ENCODE results near the gene RXRA. TPM values are rescaled to one million over a fixed set of nuclear protein-coding genes. Genes with fewer than 3 reads are reported as not detected.

Gene RXRA
- total RNA-seq, 2 experiments from 2014 or later, result 22.1 to 22.5 TPM

DNA sequence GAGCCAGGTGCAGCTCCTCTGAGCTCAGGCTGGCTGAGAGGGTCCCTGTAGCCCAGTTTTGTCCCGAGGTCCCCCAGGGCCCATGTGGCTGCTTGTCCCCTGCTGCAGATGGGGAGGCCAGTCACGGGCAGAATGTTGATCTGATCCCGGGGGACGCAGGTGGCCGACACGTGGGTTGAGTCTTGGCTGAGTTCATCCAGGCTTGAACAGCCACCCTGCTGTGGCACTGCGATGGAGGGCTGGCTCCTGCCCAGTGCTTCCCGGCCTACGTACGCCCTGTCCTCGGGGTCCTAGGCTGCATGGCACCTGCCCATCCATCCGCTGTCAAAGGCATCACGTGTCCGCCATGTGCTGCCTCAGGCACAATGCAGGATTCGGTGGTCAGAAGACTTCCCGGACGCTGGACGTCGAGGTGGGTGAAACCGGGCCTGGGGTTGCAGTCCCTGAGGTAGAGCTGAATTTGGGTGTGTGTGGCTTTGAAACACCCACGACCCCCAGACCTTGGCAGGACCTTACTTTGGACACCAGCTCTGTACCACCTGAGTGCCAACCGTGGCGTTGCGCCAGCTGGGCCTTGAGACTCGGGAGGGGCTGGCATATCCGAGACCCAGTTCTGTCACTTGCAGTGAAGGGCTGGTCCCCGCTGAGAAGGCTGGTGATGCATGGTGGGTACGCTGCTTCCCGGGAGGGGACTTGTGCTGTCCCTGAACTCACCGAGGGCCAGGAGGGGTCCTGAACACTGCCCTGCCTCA lies 22.3 kb downstream of the RXRA start:
- Mint-ChIP-seq H3K9me3 (no peaks in the 10 kb centered on the region), H3K4me3 (no peak overlapping the region), H3K27ac (no peak overlapping the region), H3K27me3 (no peaks in the 10 kb centered on the region), H3K4me1 (ENCODE audit: low read depth) (peaks cover 3% of the 10 kb centered on the region), H3K36me3 (no peaks in the 10 kb centered on the region)
- no peak for DNase-seq
- CTCF ChIA-PET, result no interaction called here
- intact Hi-C loops (cut with micrococcal nuclease), result no loop called here
- POLR2A ChIA-PET, result no interaction called here

GRCh38 chr9:134349936-134350335 lies 23.7 kb downstream of the RXRA start:
- ChIA-PET POLR2A (no interaction called here), CTCF (no interaction called here)
- Mint-ChIP-seq H3K4me1 (ENCODE audit: low read depth) (no peaks in the 10 kb centered on the region), H3K27me3 (no peaks in the 10 kb centered on the region), H3K36me3 (no peaks in the 10 kb centered on the region), H3K27ac (no peak overlapping the region), H3K4me3 (no peak overlapping the region), H3K9me3 (no peaks in the 10 kb centered on the region)
- intact Hi-C loops (cut with micrococcal nuclease), result no loop called here
- no peak for DNase-seq

DNA sequence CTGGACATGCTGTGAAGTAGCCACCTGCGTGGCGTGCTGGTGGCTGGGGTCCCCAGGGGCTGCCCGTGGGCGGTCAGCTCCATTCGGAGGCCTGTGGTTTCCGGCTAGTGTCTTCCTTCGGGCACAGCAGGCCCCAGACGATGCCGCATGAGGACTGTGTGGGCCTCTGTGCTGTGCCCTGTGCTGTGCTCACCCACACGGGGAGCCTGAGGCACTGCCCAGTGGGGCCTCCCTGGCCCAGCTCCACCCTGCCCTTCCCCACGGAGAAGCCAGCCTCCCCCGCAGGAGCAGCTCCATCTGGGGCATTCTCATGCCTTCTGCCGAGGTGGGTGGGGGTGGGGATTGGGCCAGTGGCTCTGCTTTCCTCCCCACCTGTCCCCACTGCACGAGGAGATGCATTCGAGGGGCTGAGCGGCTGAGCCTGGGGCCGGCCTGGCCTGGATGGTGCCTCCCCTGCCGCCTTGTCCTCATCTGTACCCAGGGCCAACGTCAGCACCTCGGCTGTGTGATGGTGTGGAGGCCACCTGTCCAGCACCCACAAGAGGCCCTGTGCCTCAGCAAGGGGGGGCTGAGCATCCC lies 24.2 kb downstream of the RXRA start:
- no peaks in the 10 kb centered on the region for H3K9me3 Mint-ChIP-seq

DNA sequence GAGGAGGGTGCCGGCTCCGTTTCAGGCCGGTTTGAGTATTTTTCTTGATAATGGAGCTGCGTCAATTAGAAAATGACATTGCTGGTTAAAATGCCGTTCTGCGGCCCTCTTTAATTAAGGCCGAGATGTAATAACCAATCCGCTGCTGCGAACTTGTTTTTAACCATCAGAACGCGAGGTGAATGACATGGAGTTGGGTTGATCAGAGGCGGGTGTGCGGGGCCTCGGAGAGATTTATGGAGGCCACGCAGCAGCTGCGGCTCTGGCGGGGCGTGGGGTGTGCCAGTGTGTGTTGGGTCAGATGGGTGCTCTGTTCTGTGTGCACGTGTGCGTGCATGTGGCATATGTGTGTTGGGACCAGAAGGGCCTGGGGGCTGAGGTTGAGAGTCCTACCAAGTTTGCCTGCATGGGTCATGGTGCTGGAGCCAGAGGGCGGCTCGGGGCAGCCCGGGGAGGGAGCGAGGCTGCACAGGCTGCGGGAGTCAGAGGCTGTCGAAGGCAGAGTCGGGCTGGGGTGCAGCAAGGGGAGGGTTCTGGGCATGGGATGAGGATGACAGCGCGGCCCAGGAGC lies 25.4 kb downstream of the RXRA start:
- H3K27ac Mint-ChIP-seq, result no peak overlapping the region
- POLR2A ChIA-PET, result no interaction called here
- no peak overlapping the region for H3K4me3 Mint-ChIP-seq
- no peaks in the 10 kb centered on the region for H3K9me3 Mint-ChIP-seq
- no peaks in the 10 kb centered on the region for H3K27me3 Mint-ChIP-seq
- no peak for DNase-seq
- H3K4me1 Mint-ChIP-seq (ENCODE audit: low read depth), result no peaks in the 10 kb centered on the region
- CTCF ChIA-PET, result no interaction called here
- H3K36me3 Mint-ChIP-seq, result no peaks in the 10 kb centered on the region
- intact Hi-C loops (cut with micrococcal nuclease), result no loop called here

More for the DNA sequence above, 24.2 kb downstream of the RXRA start:
- intact Hi-C loops (cut with micrococcal nuclease), result no loop called here
- Mint-ChIP-seq H3K4me3 (no peak overlapping the region), H3K27ac (no peak overlapping the region), H3K4me1 (ENCODE audit: low read depth) (no peaks in the 10 kb centered on the region), H3K27me3 (no peaks in the 10 kb centered on the region), H3K36me3 (no peaks in the 10 kb centered on the region)
- CTCF ChIA-PET, result no interaction called here
- POLR2A ChIA-PET, result no interaction called here
- DNase-seq, result no peak

GRCh38 chr9:134352247-134352933 lies 26.1 kb downstream of the RXRA start:
- POLR2A ChIA-PET, result no interaction called here

DNA sequence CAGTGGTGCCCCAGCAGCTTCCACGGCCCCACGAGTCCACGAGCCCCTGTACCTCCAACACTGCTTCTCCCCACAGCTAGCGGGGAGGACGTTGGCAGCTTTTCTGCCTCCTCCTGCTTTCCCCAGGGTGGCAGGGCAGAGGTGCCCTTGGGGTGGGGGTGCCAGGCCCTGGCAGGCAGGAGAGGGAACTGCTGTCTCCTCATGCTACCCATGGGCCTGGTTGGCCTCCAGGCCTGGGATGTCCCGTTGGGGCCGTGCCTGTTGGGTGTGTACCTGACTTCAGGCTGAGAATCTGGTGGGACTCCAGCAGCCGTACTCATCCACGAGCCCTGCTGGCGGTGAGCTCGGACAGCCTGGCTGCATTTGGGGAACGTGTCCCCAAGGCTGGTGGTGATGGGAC lies 27.3 kb downstream of the RXRA start:
- DNase-seq, result no peak
- ChIA-PET POLR2A (no interaction called here), CTCF (interaction anchor here (0.6 kb wide), 1 partner anchor 31 kb away, joined by 3 read pairs; no protein-coding TSS in a partner anchor)
- no peaks in the 10 kb centered on the region for H3K36me3 Mint-ChIP-seq
- H3K4me3 Mint-ChIP-seq, result no peak overlapping the region
- H3K27ac Mint-ChIP-seq, result no peak overlapping the region
- H3K4me1 Mint-ChIP-seq (ENCODE audit: low read depth), result no peaks in the 10 kb centered on the region
- no peaks in the 10 kb centered on the region for H3K27me3 Mint-ChIP-seq
- H3K9me3 Mint-ChIP-seq, result no peaks in the 10 kb centered on the region
- intact Hi-C loops (cut with micrococcal nuclease), result no loop called here

More at GRCh38 chr9:134352247-134352933, 26.1 kb downstream of the RXRA start:
- Mint-ChIP-seq H3K4me3 (no peak overlapping the region), H3K9me3 (no peaks in the 10 kb centered on the region), H3K27ac (no peak overlapping the region), H3K36me3 (no peaks in the 10 kb centered on the region), H3K27me3 (no peaks in the 10 kb centered on the region), H3K4me1 (ENCODE audit: low read depth) (no peaks in the 10 kb centered on the region)
- intact Hi-C loops (cut with micrococcal nuclease), result no loop called here
- CTCF ChIA-PET, result no interaction called here
- no peak for DNase-seq

GRCh38 chr9:134355158-134355557 lies 28.9 kb downstream of the RXRA start:
- POLR2A ChIA-PET, result no interaction called here
- no peaks in the 10 kb centered on the region for H3K36me3 Mint-ChIP-seq

DNA sequence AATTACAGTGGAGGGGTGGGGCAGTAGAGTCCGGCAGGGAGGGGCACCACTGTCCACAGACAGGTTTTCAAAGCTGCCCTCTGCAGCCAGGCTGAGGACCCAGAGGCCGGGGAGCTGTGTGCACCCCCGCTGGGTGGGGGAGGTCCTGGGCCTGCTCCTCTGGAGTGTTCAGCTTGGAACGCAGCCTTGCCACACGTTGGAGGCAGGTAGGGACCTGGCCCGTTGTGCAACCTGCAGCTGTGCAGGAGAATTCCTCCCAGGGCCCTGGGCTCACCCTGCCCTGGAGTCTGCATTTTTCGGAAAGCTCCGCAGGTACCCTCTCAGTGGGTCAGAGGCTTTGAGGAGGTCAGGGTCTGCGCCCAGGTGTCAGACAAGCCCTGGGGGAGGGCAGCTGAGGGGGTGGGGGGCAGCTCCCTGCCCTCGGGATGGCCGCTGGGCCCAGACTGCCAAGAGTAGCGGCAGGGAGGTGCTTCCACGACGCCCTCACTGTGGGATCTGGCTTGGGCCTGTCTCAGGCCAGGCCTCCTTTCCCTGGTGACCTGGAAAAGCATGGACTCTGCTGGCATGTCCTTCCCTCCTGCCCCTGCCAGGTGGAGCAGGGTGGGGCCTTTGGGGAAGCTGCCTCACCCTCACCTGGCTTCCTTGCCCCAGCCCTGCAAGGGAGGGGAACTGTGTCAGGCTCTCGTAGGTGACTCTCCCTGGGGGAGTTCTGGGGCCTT lies 29.5 kb downstream of the RXRA start:
- ChIA-PET POLR2A (no interaction called here), CTCF (interaction anchor here (1.0 to 1.1 kb wide), 2 partner anchors 77 to 94 kb away, joined by 3 read pairs; no protein-coding TSS in a partner anchor)
- DNase-seq, result no peak
- no peaks in the 10 kb centered on the region for H3K4me1 Mint-ChIP-seq (ENCODE audit: low read depth)
- no peaks in the 10 kb centered on the region for H3K9me3 Mint-ChIP-seq
- intact Hi-C loops (cut with micrococcal nuclease), result no loop called here
- no peak overlapping the region for H3K27ac Mint-ChIP-seq
- H3K4me3 Mint-ChIP-seq, result no peak overlapping the region
- no peaks in the 10 kb centered on the region for H3K36me3 Mint-ChIP-seq
- no peaks in the 10 kb centered on the region for H3K27me3 Mint-ChIP-seq

More at GRCh38 chr9:134355158-134355557, 28.9 kb downstream of the RXRA start:
- no peaks in the 10 kb centered on the region for H3K9me3 Mint-ChIP-seq
- no peaks in the 10 kb centered on the region for H3K4me1 Mint-ChIP-seq (ENCODE audit: low read depth)
- H3K27ac Mint-ChIP-seq, result no peak overlapping the region
- H3K4me3 Mint-ChIP-seq, result no peak overlapping the region
- no peak for DNase-seq
- intact Hi-C loops (cut with micrococcal nuclease), result no loop called here
- H3K27me3 Mint-ChIP-seq, result no peaks in the 10 kb centered on the region
- CTCF ChIA-PET, result interaction anchor here (1.0 to 1.1 kb wide), 2 partner anchors 78 to 95 kb away, joined by 3 read pairs; no protein-coding TSS in a partner anchor

DNA sequence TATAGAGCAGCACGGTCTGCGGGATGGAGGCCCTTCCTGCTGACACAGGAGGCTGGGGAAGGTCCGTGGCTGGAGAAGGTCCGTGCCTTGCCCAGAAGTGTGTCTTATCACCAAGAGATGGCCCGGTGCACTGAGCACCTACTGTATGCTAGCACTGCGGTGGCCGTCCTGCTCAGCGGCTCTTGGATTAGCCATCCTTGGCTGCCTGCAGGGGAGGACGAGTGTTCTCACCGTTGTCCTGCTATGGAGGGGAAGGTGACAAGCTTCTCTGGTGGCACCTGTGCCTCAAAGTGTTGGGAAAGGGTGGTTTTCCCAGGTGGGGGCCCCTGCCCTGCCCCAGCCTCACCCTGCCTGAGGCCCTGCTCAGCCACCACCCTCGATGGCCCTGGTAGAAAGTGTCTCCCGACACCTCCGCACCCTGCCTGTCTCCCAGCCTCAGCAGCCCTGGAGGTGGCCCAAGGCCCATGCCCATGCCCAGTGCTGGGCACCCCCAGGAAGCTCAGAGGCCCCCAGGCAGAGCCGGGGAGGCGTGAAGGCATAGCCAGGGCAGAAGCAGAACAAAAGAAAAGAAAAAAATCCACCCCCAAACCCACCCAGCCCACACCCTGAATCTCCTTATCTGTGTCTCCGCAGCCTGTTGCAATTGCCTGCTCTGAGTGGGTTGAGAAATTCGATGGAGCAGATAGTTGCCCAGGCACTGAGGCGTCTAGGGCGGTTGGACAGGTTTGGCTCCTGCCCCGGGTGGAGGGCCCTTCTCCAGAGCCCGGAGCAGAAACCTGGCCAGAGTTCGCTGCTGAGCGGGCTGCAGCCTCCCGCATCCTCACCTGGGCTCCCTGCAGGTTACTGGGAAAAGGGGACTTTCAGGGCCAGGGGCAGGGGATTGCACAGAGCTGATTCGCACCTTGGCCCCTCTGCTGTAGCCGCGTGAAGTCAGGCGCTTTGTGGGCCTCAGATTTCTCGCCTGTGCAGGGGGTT lies 30.5 kb downstream of the RXRA start:
- CTCF ChIA-PET, result no interaction called here
- no peak overlapping the region for H3K4me3 Mint-ChIP-seq
- POLR2A ChIA-PET, result no interaction called here

DNA sequence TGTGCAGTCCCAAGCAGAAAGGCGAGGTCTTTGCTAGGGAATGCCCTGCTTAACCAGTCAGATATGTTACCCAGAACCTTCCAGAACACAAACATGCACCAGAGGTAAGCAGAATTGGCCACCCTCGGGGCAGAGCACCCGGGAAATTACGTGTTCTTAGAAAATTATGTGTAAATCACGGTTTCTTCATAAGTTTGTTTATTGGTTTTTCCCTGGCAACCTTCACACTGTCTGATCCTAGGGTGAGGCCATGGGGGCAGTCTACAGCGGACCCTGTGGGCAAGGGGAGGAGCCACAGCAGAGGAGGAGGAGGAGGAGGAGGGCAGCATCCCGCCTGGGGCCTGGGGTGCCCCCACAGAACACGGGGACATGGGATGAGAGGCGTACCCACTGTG lies 31.4 kb downstream of the RXRA start:
- Mint-ChIP-seq H3K27me3 (no peaks in the 10 kb centered on the region), H3K9me3 (no peaks in the 10 kb centered on the region), H3K4me3 (no peak overlapping the region), H3K36me3 (no peaks in the 10 kb centered on the region), H3K27ac (no peak overlapping the region), H3K4me1 (ENCODE audit: low read depth) (no peaks in the 10 kb centered on the region)
- ChIA-PET CTCF (no interaction called here), POLR2A (no interaction called here)
- intact Hi-C loops (cut with micrococcal nuclease), result no loop called here
- DNase-seq, result no peak

More for the DNA sequence above, 30.5 kb downstream of the RXRA start:
- intact Hi-C loops (cut with micrococcal nuclease), result no loop called here
- H3K9me3 Mint-ChIP-seq, result no peaks in the 10 kb centered on the region
- H3K4me1 Mint-ChIP-seq (ENCODE audit: low read depth), result no peaks in the 10 kb centered on the region
- no peaks in the 10 kb centered on the region for H3K36me3 Mint-ChIP-seq
- no peak for DNase-seq
- no peak overlapping the region for H3K27ac Mint-ChIP-seq
- no peaks in the 10 kb centered on the region for H3K27me3 Mint-ChIP-seq

- no peak overlapping the region for H3K4me3 Mint-ChIP-seq
- ChIA-PET CTCF (no interaction called here), POLR2A (no interaction called here)
- no peaks in the 10 kb centered on the region for H3K36me3 Mint-ChIP-seq
- no peaks in the 10 kb centered on the region for H3K9me3 Mint-ChIP-seq
- no peak for DNase-seq
- H3K27me3 Mint-ChIP-seq, result no peaks in the 10 kb centered on the region
- no peaks in the 10 kb centered on the region for H3K4me1 Mint-ChIP-seq (ENCODE audit: low read depth)
- intact Hi-C loops (cut with micrococcal nuclease), result no loop called here
- no peak overlapping the region for H3K27ac Mint-ChIP-seq
Observed at GRCh38 chr9:134358026-134358661, 31.9 kb downstream of the RXRA start.

All from activated CD4-positive, alpha-beta memory T cell treated with anti-CD3 and anti-CD28 coated beads for 36 hours (primary cell).